GM21381 (cell line): ENCODE measurements around the gene HBEGF.

Experiments used
- ATAC-seq: cut with Tn5 transposase; IDR thresholded peaks from one replicate; pipeline ENCODE4 v1.9.1; 2021; ENCODE audit warnings: mild to moderate bottlenecking, moderate library complexity; ENCODE audit not compliant: unreplicated experiment

HBEGF gene

GRCh38 chr5:140338336-140338735 lies 8.1 kb downstream of the HBEGF start:
- ATAC-seq = no peak

DNA sequence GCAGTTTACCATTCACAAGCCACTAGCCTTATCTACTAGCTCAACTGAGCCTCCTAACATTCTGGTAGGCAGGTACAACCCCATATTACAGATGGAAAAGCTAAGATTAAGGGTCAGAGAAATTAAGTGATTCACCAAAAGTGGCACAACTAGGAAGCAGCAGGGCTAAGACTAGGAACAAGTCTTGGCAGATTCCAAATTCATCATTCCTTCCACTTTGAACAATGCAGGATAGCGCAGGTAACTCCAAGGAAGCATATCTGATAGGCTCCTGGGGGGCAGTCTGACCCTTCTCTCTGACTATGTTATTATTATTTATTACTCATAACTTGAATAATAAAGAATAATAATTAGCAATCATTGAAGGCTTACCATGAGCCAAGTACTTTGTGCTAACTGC lies 8.5 kb downstream of the HBEGF start:
- no peak for ATAC-seq

- ATAC-seq = no peak
Observed at GRCh38 chr5:140336388-140336787, 10.0 kb downstream of the HBEGF start.

GRCh38 chr5:140331638-140332037 lies 14.8 kb downstream of the HBEGF start:
- no peak for ATAC-seq

GRCh38 chr5:140329739-140330481 lies 16.5 kb downstream of the HBEGF start:
- no peak for ATAC-seq

- no peak for ATAC-seq
Observed at GRCh38 chr5:140328036-140328764, 18.2 kb downstream of the HBEGF start.

- ATAC-seq = no peak
Observed at GRCh38 chr5:140327589-140327988, 18.8 kb downstream of the HBEGF start.

DNA sequence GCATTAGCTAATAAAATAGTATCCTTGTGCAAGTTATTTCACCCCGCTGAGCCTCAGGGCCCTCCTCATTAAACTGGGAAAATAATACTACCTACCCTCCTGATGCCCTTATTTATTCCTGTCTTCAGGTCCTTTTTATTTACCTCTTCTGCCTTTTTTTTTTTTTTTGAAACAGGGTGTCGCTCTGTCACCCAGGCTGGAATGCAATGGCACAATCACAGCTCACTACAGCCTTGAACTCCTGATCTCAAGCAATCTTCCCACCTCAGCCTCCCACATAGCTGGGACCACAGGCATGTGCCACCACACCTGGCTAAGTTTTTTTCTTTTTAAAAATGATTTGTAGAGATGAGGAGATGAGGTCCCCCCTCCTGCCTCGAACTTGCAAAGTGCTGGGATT lies 20.9 kb downstream of the HBEGF start:
- ATAC-seq = no peak

DNA sequence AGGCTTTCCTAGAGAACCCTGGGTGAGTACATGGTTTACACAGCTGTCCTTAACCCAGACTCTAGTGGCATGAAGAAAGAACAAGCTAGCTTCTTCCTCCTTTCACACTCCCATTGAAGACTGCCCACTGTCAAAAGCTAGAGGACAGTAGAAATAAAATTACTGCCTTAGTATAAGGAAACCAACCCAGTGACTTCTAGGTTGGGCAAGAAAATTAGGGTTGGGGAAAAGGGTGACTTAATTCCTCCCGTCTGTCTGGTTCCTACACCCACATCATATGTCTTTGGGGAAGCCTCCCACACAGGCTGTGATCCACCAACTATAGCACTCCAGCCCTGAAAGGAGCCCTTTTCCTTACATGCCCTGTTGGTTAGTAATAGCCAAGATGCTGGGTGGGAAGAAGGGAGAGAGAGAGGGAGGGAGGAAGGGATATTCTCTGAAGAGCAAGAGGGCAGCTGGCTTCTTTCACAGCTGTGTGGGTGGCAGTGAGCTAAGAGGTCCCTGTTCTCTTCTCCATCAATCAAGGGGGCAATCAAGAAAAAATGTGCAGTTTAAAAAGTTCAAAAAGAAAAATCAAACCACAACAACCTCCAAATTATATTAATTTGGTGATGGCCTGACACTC lies 21.7 kb downstream of the HBEGF start:
- no peak for ATAC-seq

DNA sequence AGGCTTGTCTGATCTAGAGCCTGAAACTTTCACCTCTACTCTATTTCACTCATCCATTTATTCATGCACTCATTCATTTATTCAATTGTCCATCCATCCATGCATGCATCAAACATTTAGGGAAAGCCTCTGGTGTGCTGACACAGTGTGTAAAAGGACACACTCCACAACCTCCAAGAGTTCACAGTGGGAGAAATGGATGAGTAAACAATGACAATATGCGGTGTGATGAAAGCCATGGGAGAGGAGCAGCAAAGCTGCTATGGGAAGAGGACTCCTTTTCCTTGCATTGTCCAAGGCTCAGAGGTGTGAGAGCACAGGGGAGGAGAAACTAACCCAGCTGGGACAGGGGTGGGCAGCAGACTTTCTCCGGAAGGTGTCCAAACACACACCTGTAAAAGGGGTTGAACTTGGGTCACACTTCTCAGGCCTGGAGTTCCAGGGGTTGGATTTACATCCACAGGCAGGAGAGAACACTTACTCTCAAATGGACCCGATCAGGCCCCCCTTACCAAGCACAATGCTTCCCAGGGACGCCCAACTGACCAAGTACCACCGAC lies 22.3 kb downstream of the HBEGF start:
- no peak for ATAC-seq

- ATAC-seq = no peak
Observed at GRCh38 chr5:140322751-140323731, 23.4 kb downstream of the HBEGF start.

GRCh38 chr5:140321796-140322195 lies 24.6 kb downstream of the HBEGF start:
- ATAC-seq = no peak

GRCh38 chr5:140319833-140320232 lies 26.6 kb downstream of the HBEGF start:
- no peak for ATAC-seq

- no peak for ATAC-seq
Observed at GRCh38 chr5:140318792-140319191, 27.6 kb downstream of the HBEGF start.

GRCh38 chr5:140317859-140318258 lies 28.5 kb downstream of the HBEGF start:
- ATAC-seq = no peak

- no peak for ATAC-seq
Observed at GRCh38 chr5:140312791-140313189, 33.6 kb downstream of the HBEGF start.

GRCh38 chr5:140312067-140312790 lies 34.2 kb downstream of the HBEGF start:
- no peak for ATAC-seq

DNA sequence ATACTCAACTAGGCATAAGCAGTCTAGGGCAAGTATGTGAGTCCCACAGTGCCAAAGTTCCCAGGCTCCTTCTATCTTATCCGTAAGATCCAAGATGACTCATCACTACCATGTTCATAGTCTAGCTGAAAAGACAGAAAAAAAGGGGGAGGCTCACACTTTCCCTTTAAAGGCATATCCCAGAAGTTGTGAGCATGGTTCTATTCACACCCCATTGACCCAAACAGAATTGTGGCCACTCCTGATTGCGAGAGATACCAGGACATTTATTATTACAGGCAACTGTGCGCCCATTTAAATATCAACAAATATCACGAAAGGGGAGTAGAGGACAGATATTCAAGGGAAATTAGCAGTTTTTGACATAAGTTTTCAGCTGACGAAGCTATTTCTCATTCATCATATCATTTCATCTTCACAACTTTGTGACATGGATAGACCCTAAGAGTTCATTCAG lies 35.4 kb downstream of the HBEGF start:
- ATAC-seq = no peak

GRCh38 chr5:140310434-140310833 lies 36.0 kb downstream of the HBEGF start:
- no peak for ATAC-seq
